Gastrocnemius medialis (tissue), 4 donors: ENCODE results near the gene CYP2C9.

Experiments used
- POLR2A ChIP-seq, 2 donors: fragments of 450-650 bp; IDR thresholded peaks; one replicate each; pipeline ENCODE4 v1.6.1; 2017; ENCODE audit warnings: antibody characterized with exemption in 2 of 2, mild to moderate bottlenecking in 2 of 2, moderate library complexity in 2 of 2
- TF ChIP-seq, protein P1 (sequence below), 5 experiments: fragments of 450-650 bp in 3 of 5; fragments of 200-600 bp in 2 of 5; sonication (generic) in 2 of 5; IDR thresholded peaks in 4 of 5; conservative IDR thresholded peaks in 1 of 5; 1 replicate in 4 of 5; 2 replicates in 1 of 5; pipeline ENCODE4 v1.5.1; 2016 to 2019; ENCODE audit warnings: antibody characterized with exemption in 5 of 5, mild to moderate bottlenecking in 3 of 5, moderate library complexity in 3 of 5

DNA sequence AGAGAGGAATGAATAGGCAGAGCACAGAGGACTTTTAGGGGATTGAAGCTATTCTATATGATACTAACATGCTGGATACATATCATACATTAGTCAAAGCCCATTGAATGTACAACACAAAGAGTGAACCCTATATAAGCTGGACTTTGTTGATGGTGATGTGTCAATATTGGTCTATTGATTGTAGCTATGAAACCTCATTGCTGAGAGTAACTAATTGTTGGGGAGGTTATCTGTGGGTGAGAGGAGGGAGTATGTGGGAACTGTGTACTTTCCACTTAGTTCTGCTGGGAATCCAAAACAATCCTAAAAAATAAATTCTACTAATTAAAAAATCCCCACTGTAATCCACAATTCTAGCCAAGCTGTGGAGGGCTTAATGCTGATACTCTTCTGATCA lies 22.0 kb upstream of the CYP2C9 start:
- TF ChIP-seq, protein P1, sequence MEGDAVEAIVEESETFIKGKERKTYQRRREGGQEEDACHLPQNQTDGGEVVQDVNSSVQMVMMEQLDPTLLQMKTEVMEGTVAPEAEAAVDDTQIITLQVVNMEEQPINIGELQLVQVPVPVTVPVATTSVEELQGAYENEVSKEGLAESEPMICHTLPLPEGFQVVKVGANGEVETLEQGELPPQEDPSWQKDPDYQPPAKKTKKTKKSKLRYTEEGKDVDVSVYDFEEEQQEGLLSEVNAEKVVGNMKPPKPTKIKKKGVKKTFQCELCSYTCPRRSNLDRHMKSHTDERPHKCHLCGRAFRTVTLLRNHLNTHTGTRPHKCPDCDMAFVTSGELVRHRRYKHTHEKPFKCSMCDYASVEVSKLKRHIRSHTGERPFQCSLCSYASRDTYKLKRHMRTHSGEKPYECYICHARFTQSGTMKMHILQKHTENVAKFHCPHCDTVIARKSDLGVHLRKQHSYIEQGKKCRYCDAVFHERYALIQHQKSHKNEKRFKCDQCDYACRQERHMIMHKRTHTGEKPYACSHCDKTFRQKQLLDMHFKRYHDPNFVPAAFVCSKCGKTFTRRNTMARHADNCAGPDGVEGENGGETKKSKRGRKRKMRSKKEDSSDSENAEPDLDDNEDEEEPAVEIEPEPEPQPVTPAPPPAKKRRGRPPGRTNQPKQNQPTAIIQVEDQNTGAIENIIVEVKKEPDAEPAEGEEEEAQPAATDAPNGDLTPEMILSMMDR (IDR thresholded peaks at IDR 0.05 in 4 of 5, conservative IDR thresholded peaks at IDR 0.05 in 1 of 5): no peak
- no peak for TF ChIP-seq POLR2A (IDR thresholded peaks at IDR 0.05)
